Stimulated activated CD4-positive, alpha-beta T cell treated with anti-CD3 and anti-CD28 coated beads, TNF-alpha, amount 100 ng/mL, for 48 hours (primary cell): ENCODE data around the gene P2RY14.
A peak's percentile ranks its signal among the peaks of the same experiment; 100 is the strongest.

Source experiments
- DNase-seq, 3 donors: peaks; one replicate each; pipeline ENCODE4 v3.0.0-alpha.2; 2020; ENCODE audit warnings: low read depth in 3 of 3

The P2RY14 gene

GRCh38 chr3:151278230-151278629 is at the start of gene P2RY14:
Gene P2RY14 (minus strand): TSS chr3:151278542. CDS start chr3:151214316, 64,226 bp downstream.
- no peak for DNase-seq

- DNase-seq = no peak
Measured at GRCh38 chr3:151327571-151328198, 49.3 kb upstream of the P2RY14 start.

- DNase-seq = no peak
Measured at GRCh38 chr3:151322511-151322910, 44.2 kb upstream of the P2RY14 start.

- no peak for DNase-seq
Measured at GRCh38 chr3:151321526-151321925, 43.2 kb upstream of the P2RY14 start.

GRCh38 chr3:151320131-151320530 is 41.8 kb upstream of the P2RY14 start:
- no peak for DNase-seq

GRCh38 chr3:151319628-151320027 is 41.3 kb upstream of the P2RY14 start:
- DNase-seq = no peak

- no peak for DNase-seq
Measured at GRCh38 chr3:151318991-151319390, 40.6 kb upstream of the P2RY14 start.

- no peak for DNase-seq
Measured at GRCh38 chr3:151318313-151318712, 40.0 kb upstream of the P2RY14 start.

- peak in 1 of 3 donors; percentile 26 for DNase-seq
Measured at GRCh38 chr3:151316267-151316991, 38.1 kb upstream of the P2RY14 start, which contains the start of gene GPR87. Gene GPR87 (minus strand): TSS chr3:151316820. CDS start chr3:151300100, 16,720 bp downstream.

- no peak for DNase-seq
Measured at GRCh38 chr3:151315846-151316245, 37.5 kb upstream of the P2RY14 start.

- no peak for DNase-seq
Measured at GRCh38 chr3:151315136-151315535, 36.8 kb upstream of the P2RY14 start.

- DNase-seq = no peak
Measured at GRCh38 chr3:151314593-151314992, 36.3 kb upstream of the P2RY14 start.

GRCh38 chr3:151314137-151314536 is 35.8 kb upstream of the P2RY14 start:
- DNase-seq = no peak

- DNase-seq = no peak
Measured at GRCh38 chr3:151312972-151313371, 34.6 kb upstream of the P2RY14 start.

GRCh38 chr3:151309566-151309965 is 31.2 kb upstream of the P2RY14 start:
- DNase-seq = no peak

GRCh38 chr3:151307583-151308488 is 29.5 kb upstream of the P2RY14 start:
- no peak for DNase-seq

- no peak for DNase-seq
Measured at GRCh38 chr3:151307131-151307530, 28.8 kb upstream of the P2RY14 start.

- no peak for DNase-seq
Measured at GRCh38 chr3:151306168-151306810, 27.9 kb upstream of the P2RY14 start.

GRCh38 chr3:151305775-151306151 is 27.4 kb upstream of the P2RY14 start:
- DNase-seq = no peak

GRCh38 chr3:151305060-151305774 is 26.9 kb upstream of the P2RY14 start:
- DNase-seq = peak in 1 of 3 donors; percentile 8

GRCh38 chr3:151303751-151304150 is 25.4 kb upstream of the P2RY14 start:
- peak in 1 of 3 donors; percentile 10 for DNase-seq
